Measurements from ENCODE around the gene POM121C.
"Not testable (repeated sequence)": the region's sequence is repeated elsewhere in the genome, so short reads cannot be mapped to it uniquely, and the experiment has no call there.

POM121C gene

DNA sequence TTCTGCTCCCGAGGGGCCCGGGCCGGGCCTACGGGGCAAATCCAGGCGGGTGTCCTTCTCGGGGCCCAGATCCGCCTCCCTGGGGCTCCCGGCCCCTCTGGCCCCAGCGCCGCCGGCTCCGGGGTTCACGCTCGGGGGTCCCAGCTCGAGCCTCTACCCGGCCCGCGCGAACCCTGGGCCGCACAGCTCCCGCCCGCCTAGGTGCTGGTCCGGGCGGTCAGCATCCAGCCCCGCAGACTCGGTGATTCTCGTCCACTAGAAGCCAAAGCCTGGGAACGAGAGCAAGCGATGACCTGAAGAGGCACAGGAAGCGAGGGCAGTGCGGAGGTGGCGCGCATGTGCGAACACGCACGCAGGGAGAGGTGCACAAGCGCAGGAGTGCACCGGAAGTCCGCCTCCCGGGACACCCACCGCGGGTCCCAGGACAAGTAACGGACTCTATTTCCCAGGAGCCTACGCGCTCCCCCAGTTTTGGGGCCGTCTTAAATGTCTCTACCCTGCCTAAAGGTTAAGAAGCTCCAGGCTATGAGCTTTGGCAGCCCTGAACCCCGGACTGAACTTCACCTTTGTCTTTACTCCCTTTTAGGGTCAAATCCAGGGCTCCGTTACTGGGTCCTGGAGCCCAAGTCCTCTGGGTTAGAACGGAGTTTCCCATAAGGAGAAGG is at the start of gene POM121C:
Gene POM121C (minus strand): TSS at position 321 of the 665 bp plus-strand sequence. CDS start 44,803 bp downstream, outside the sequence.
- TF ChIP-seq MAX (IDR thresholded peaks at IDR 0.05) (peak; percentile 69), TAF1 (IDR thresholded peaks at IDR 0.05; ENCODE audit: low read depth) (peak; percentile 64), TCF12 (IDR thresholded peaks at IDR 0.05; ENCODE audit: low read depth) (0 out of 2 replicates have a peak, but pooled peaks have one; percentile 19)

DNA sequence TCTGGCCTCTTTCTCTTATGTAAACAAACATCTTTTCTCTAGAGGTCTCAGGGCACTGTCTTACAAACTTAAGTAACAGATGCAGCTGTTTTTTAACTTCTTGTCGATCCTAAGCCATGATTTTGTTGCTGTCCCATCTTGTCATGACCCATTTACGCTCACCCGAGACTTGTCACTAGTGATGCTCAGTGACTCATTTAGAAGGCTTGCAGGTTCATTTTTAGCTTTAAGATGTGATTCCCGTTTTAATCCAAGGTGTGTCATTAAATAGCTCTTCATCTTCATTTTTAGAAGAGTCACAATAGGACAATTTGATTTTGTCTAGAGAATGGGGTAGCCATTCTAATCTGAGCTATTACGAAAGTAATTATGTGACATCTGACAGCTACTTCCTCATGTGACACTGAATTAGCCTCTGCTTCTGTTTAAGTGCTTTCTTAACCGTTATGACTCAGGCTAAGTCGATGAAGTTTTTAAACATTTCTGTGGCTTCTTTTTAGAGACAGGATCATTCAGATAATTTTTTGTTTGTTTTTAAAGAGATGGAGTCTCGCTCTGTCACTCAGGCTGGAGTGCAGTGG is 48.7 kb upstream of the POM121C start:
- TF ChIP-seq CEBPB (IDR thresholded peaks at IDR 0.05): no peak
- no peak for TF ChIP-seq TEAD4 (IDR thresholded peaks at IDR 0.05)
- TF ChIP-seq REST (IDR thresholded peaks at IDR 0.05; ENCODE audit: low read depth): no peak
- no peak for TF ChIP-seq MAX (IDR thresholded peaks at IDR 0.05)
- TF ChIP-seq TCF12 (IDR thresholded peaks at IDR 0.05; ENCODE audit: low read depth): no peak
- TF ChIP-seq NFIC (IDR thresholded peaks at IDR 0.05): no peak
- TF ChIP-seq RAD21 (IDR thresholded peaks at IDR 0.05; ENCODE audit: low read depth): no peak
- no peak for TF ChIP-seq EGR1 (IDR thresholded peaks at IDR 0.05)
- no peak for TF ChIP-seq ZBTB7A (IDR thresholded peaks at IDR 0.05; ENCODE audit: low read depth)
- no peak for TF ChIP-seq EP300 (IDR thresholded peaks at IDR 0.05; ENCODE audit: borderline replicate concordance)
- TF ChIP-seq CREB1 (IDR thresholded peaks at IDR 0.05; ENCODE audit: low read depth): no peak
- no peak for TF ChIP-seq USF1 (IDR thresholded peaks at IDR 0.05)
- no peak for TF ChIP-seq YY1 (IDR thresholded peaks at IDR 0.05; ENCODE audit: low read depth)

DNA sequence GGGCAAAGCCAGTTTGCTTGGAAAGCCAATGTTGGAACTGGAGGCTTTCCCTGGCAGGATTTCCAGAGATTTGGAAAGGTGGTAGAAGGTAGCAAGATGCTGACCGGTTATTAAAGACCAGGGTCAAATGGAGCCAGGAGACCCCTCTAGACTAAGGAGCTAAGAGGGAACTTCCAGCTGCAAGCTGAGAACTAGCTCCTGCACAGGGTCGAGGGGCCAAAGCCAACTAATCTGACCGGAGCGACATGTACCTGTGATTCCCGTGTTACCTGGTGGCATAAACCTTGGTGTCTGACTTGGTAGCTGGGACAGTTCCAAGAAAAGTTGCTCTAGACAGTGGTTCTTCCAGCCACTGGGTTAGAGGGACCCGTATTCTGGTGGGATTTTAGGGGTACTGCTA is 47.8 kb upstream of the POM121C start:
- TF ChIP-seq EP300 (IDR thresholded peaks at IDR 0.05; ENCODE audit: borderline replicate concordance) (no peak), MAX (IDR thresholded peaks at IDR 0.05) (no peak), YY1 (IDR thresholded peaks at IDR 0.05; ENCODE audit: low read depth) (no peak), TCF12 (IDR thresholded peaks at IDR 0.05; ENCODE audit: low read depth) (no peak), FOXM1 (IDR thresholded peaks at IDR 0.05; ENCODE audit: borderline replicate concordance, low read depth) (no peak)

GRCh38 chr7:75532639-75533038 is 46.5 kb upstream of the POM121C start:
- TF ChIP-seq TCF12 (IDR thresholded peaks at IDR 0.05; ENCODE audit: low read depth) (no peak), YY1 (IDR thresholded peaks at IDR 0.05; ENCODE audit: low read depth) (no peak), FOXM1 (IDR thresholded peaks at IDR 0.05; ENCODE audit: borderline replicate concordance, low read depth) (no peak)

GRCh38 chr7:75531359-75531821 is 45.3 kb upstream of the POM121C start:
- TF ChIP-seq USF1 (IDR thresholded peaks at IDR 0.05): no peak
- TF ChIP-seq TCF12 (IDR thresholded peaks at IDR 0.05; ENCODE audit: low read depth): no peak
- no peak for TF ChIP-seq ZBTB7A (IDR thresholded peaks at IDR 0.05; ENCODE audit: low read depth)
- no peak for TF ChIP-seq REST (IDR thresholded peaks at IDR 0.05; ENCODE audit: low read depth)
- TF ChIP-seq CEBPB (IDR thresholded peaks at IDR 0.05): no peak
- TF ChIP-seq YY1 (IDR thresholded peaks at IDR 0.05; ENCODE audit: low read depth): no peak
- TF ChIP-seq FOXM1 (IDR thresholded peaks at IDR 0.05; ENCODE audit: borderline replicate concordance, low read depth): no peak
- TF ChIP-seq EP300 (IDR thresholded peaks at IDR 0.05; ENCODE audit: borderline replicate concordance): no peak
- TF ChIP-seq EGR1 (IDR thresholded peaks at IDR 0.05): no peak

DNA sequence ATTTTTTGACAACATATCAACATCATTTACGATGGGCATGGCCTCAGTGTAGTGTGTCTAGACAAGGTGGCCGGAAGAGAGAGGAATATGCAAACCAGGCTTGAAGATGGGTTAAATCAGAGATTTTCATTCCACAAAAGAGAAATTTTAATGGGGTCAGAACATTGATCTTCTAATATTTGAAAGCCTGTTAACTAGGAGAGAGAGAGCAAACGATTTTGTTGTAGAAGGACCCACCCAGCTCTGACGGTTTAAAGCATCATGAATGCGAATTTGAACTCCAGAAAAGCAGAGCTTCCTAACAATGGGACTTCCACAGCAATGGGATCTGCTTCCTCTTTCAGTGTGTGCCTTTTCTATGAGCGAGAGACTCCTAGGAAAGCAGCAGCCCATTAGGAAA is 5.9 kb upstream of the POM121C start, which contains the start of gene SPDYE5:
Gene SPDYE5 (plus strand): TSS at position 301 of the 400 bp plus-strand sequence. CDS start 1,728 bp downstream, outside the sequence.
- TF ChIP-seq EGR1 (IDR thresholded peaks at IDR 0.05); CEBPB (IDR thresholded peaks at IDR 0.05); ZBTB7A (IDR thresholded peaks at IDR 0.05; ENCODE audit: low read depth): not testable (repeated sequence)
